ENCODE measurements around the gene CLDN1. TPM values are rescaled to one million over a fixed set of nuclear protein-coding genes. Genes with fewer than 3 reads are reported as not detected.

The CLDN1 gene
- total RNA-seq, 1 experiment from 2014 or later: 38.9 TPM

DNA sequence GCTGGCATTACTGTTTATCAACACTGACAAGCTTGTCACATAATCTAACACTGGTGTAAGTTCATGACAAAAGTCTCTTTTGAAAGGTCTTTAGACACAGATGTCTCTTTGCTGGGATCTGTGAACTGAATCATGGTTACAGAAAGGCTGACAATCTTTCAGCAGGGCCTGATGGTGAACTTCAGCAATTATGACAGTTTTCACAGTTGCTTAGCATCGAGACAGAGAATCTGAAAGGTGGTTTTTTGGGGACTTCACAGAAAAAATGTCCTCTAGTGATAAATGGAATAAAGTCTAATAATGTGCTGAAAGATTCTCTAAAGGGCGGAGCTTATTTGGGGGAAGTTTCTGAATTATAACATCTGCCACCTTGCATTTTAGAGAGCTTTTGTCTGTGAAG is 32.3 kb downstream of the CLDN1 start:
- CTCF ChIA-PET: no interaction called here
- TF ChIP-seq, protein P1, sequence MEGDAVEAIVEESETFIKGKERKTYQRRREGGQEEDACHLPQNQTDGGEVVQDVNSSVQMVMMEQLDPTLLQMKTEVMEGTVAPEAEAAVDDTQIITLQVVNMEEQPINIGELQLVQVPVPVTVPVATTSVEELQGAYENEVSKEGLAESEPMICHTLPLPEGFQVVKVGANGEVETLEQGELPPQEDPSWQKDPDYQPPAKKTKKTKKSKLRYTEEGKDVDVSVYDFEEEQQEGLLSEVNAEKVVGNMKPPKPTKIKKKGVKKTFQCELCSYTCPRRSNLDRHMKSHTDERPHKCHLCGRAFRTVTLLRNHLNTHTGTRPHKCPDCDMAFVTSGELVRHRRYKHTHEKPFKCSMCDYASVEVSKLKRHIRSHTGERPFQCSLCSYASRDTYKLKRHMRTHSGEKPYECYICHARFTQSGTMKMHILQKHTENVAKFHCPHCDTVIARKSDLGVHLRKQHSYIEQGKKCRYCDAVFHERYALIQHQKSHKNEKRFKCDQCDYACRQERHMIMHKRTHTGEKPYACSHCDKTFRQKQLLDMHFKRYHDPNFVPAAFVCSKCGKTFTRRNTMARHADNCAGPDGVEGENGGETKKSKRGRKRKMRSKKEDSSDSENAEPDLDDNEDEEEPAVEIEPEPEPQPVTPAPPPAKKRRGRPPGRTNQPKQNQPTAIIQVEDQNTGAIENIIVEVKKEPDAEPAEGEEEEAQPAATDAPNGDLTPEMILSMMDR (IDR thresholded peaks at IDR 0.05; ENCODE audit: insufficient read depth in 1 of 2, low read depth in 1 of 2, low read length in 1 of 2, severe bottlenecking in 1 of 2, unreplicated experiment in 1 of 2): no peak

DNA sequence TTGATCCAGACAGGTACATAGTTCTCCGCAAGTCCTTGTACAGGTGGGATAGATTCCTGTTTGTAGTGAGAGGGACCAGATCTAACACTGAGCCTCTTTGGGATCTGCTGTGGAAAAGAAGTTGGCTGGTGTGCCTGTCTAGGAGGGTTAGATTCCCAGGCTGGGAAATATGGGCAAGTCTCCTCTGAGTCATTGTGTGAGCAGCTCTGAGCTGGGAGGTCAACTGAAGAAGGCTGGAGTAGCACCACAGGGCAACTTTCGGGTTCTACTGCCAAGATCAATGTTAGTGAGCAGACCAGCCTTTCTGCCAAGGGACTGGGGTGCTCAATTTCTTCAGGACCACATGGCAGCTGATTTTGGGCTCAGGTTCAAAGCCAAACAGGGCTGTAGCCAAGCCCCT is 33.4 kb downstream of the CLDN1 start:
- intact Hi-C loops (cut with micrococcal nuclease; ENCODE audit: unreplicated experiment): no loop called here
- H3K27me3 ChIP-seq (replicated peaks; ENCODE audit: control insufficient read depth, insufficient read depth, low read length): no peaks in the 10 kb centered on the region
- H3K4me1 ChIP-seq: no peaks in the 10 kb centered on the region
- H3K4me3 ChIP-seq (ENCODE audit: low read depth, low read length): no peak overlapping the region
- Mint-ChIP-seq H3K36me3 (ENCODE audit: insufficient read depth, unreplicated experiment) (no peaks in the 10 kb centered on the region), H3K9me3 (ENCODE audit: unreplicated experiment) (peaks cover 47% of the 10 kb centered on the region), H3K27ac (ENCODE audit: unreplicated experiment) (no peak overlapping the region), H3K27me3 (ENCODE audit: insufficient read depth, unreplicated experiment) (no peaks in the 10 kb centered on the region), H3K4me1 (ENCODE audit: low read depth, unreplicated experiment) (no peaks in the 10 kb centered on the region), H3K4me3 (ENCODE audit: unreplicated experiment) (no peak overlapping the region)
- TF ChIP-seq, protein P1 (IDR thresholded peaks at IDR 0.05; ENCODE audit: insufficient read depth in 1 of 2, low read depth in 1 of 2, low read length in 1 of 2, severe bottlenecking in 1 of 2, unreplicated experiment in 1 of 2): no peak
- CTCF ChIA-PET: no interaction called here
- no peak for DNase-seq
- POLR2A ChIA-PET: no interaction called here
- peaks cover 27% of the 10 kb centered on the region for H3K9me3 ChIP-seq
- no peaks in the 10 kb centered on the region for H3K36me3 ChIP-seq (ENCODE audit: control insufficient read depth, insufficient read depth, low read length)
- BruUV-seq (replicated peaks): no TSS peak

More for the DNA sequence above, 32.3 kb downstream of the CLDN1 start:
- H3K4me1 ChIP-seq: no peaks in the 10 kb centered on the region
- H3K9me3 ChIP-seq: peaks cover 26% of the 10 kb centered on the region
- no TSS peak for BruUV-seq (replicated peaks)
- no peak overlapping the region for H3K4me3 Mint-ChIP-seq (ENCODE audit: unreplicated experiment)
- H3K36me3 Mint-ChIP-seq (ENCODE audit: insufficient read depth, unreplicated experiment): no peaks in the 10 kb centered on the region
- intact Hi-C loops (cut with micrococcal nuclease; ENCODE audit: unreplicated experiment): no loop called here
- H3K9me3 Mint-ChIP-seq (ENCODE audit: unreplicated experiment): peaks cover 47% of the 10 kb centered on the region
- H3K36me3 ChIP-seq (ENCODE audit: control insufficient read depth, insufficient read depth, low read length): no peaks in the 10 kb centered on the region
- no peak overlapping the region for H3K4me3 ChIP-seq (ENCODE audit: low read depth, low read length)
- no peaks in the 10 kb centered on the region for H3K4me1 Mint-ChIP-seq (ENCODE audit: low read depth, unreplicated experiment)
- H3K27me3 ChIP-seq (replicated peaks; ENCODE audit: control insufficient read depth, insufficient read depth, low read length): no peaks in the 10 kb centered on the region
- POLR2A ChIA-PET: no interaction called here
- H3K27ac Mint-ChIP-seq (ENCODE audit: unreplicated experiment): no peak overlapping the region
- no peaks in the 10 kb centered on the region for H3K27me3 Mint-ChIP-seq (ENCODE audit: insufficient read depth, unreplicated experiment)
- DNase-seq: no peak

DNA sequence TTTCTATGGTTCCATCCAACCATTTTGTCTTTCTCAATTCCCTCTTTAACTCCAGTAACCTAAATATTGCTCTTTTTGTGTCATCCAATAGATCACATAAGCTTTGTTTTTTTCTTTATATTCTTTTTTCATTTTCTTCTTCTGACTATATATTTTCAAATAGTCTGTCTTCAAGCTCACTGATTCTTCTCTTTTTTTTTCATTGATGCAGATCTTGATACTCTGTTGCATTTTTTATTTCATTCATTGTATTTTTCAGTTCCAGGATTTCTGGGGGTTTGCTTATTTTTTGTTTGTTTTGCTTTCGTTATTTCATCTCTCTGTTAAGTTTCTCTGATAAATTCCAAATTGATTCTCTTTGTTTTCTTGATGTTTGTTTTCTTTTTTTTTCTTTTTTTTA is 36.2 kb downstream of the CLDN1 start:
- Histone ChIP-seq H3K27me3 (replicated peaks; ENCODE audit: control insufficient read depth, insufficient read depth, low read length) (no peaks in the 10 kb centered on the region), H3K4me1 (no peaks in the 10 kb centered on the region), H3K4me3 (ENCODE audit: low read depth, low read length) (no peak overlapping the region), H3K9me3 (peaks cover 20% of the 10 kb centered on the region), H3K36me3 (ENCODE audit: control insufficient read depth, insufficient read depth, low read length) (no peaks in the 10 kb centered on the region)
- ChIA-PET POLR2A (no interaction called here), CTCF (no interaction called here)
- Mint-ChIP-seq H3K27me3 (ENCODE audit: insufficient read depth, unreplicated experiment) (no peaks in the 10 kb centered on the region), H3K4me1 (ENCODE audit: low read depth, unreplicated experiment) (no peaks in the 10 kb centered on the region), H3K9me3 (ENCODE audit: unreplicated experiment) (peaks cover 28% of the 10 kb centered on the region), H3K4me3 (ENCODE audit: unreplicated experiment) (no peak overlapping the region), H3K36me3 (ENCODE audit: insufficient read depth, unreplicated experiment) (no peaks in the 10 kb centered on the region), H3K27ac (ENCODE audit: unreplicated experiment) (no peak overlapping the region)
- DNase-seq: no peak
- intact Hi-C loops (cut with micrococcal nuclease; ENCODE audit: unreplicated experiment): no loop called here
- TF ChIP-seq, protein P1 (IDR thresholded peaks at IDR 0.05; ENCODE audit: insufficient read depth in 1 of 2, low read depth in 1 of 2, low read length in 1 of 2, severe bottlenecking in 1 of 2, unreplicated experiment in 1 of 2): no peak
- no TSS peak for BruUV-seq (replicated peaks)
